ENCODE results near the gene LAYN. TPM values are rescaled to one million over a fixed set of nuclear protein-coding genes. Genes with fewer than 3 reads are reported as not detected.

LAYN gene
- total and polyA plus RNA-seq, 2 donors (not counting 3 experiments of a cell fraction or from before 2014, with no cell fraction given), result 0.92 to 2.2 TPM

DNA sequence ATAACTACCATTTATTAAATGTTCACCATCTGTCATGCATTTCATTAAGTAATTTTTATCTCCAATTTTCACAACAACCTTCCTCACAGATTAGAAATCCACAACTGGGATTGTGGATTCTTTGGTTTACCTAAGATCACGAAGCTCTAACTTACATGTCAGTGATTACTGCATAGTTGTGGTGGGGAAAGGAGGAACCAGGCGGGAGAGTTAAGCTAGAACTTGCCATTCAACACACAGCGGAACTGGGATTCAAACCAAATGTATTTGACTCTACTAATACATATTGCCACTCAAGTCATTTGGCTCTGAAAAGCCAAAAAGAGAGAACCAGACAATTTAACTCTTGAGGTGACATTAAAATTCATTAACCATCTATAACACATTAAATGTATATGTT is 10.4 kb upstream of the LAYN start:
- H3K4me1 ChIP-seq (ENCODE audit: control insufficient read depth, extremely low read depth, insufficient read depth, low read length), result no peaks in the 10 kb centered on the region
- no peak overlapping the region for H3K4me2 ChIP-seq (ENCODE audit: insufficient read depth, low read length)
- no peaks in the 10 kb centered on the region for H3K9me1 ChIP-seq (replicated peaks; ENCODE audit: control insufficient read depth, extremely low read depth, insufficient read depth, low read length)
- H3K9me3 ChIP-seq (replicated peaks; ENCODE audit: control insufficient read depth, insufficient read depth, low read length), result no peaks in the 10 kb centered on the region
- POLR2A ChIA-PET, result no interaction called here
- no peak overlapping the region for H3K27ac ChIP-seq (ENCODE audit: insufficient read depth, low read depth, low read length)
- intact Hi-C loops (cut with micrococcal nuclease) (no loop called here), dilution Hi-C loops (cut with MboI; ENCODE audit: extremely low pct_ligation_motif_present, low sequenced_read_pairs) (no loop called here)
- FAIRE-seq, result no peak
- H3K9ac ChIP-seq (replicated peaks; ENCODE audit: extremely low read depth, insufficient read depth, low read length), result no peak overlapping the region
- DNase-seq (ENCODE audit: low read depth, low spot score), result no peak
- H3K4me3 ChIP-seq (replicated peaks in 1 of 3; ENCODE audit: insufficient read depth in 1 of 3, low read depth in 1 of 3, low read length in 3 of 3), result no peak overlapping the region
- peaks cover 6 to 26% of the 10 kb centered on the region in 2 experiments for H3K27me3 ChIP-seq (ENCODE audit: control insufficient read depth in 2 of 2, insufficient read depth in 2 of 2, low read length in 2 of 2)
- no peaks in the 10 kb centered on the region for H3K36me3 ChIP-seq (ENCODE audit: control insufficient read depth in 2 of 2, extremely low read depth in 1 of 2, insufficient read depth in 2 of 2, low read length in 2 of 2)
- TF ChIP-seq FOS (IDR thresholded peaks at IDR 0.05; ENCODE audit: borderline replicate concordance, insufficient read depth, low read length) (no peak), MYC (IDR thresholded peaks at IDR 0.05; ENCODE audit: low read depth, low read length) (no peak), GATA2 (IDR thresholded peaks at IDR 0.05; ENCODE audit: insufficient read depth, insufficient read length, low read depth, low read length) (no peak), EZH2 (IDR thresholded peaks at IDR 0.05; ENCODE audit: borderline replicate concordance, low read depth, low read length, severe bottlenecking) (no peak)
- TF ChIP-seq, protein P1, sequence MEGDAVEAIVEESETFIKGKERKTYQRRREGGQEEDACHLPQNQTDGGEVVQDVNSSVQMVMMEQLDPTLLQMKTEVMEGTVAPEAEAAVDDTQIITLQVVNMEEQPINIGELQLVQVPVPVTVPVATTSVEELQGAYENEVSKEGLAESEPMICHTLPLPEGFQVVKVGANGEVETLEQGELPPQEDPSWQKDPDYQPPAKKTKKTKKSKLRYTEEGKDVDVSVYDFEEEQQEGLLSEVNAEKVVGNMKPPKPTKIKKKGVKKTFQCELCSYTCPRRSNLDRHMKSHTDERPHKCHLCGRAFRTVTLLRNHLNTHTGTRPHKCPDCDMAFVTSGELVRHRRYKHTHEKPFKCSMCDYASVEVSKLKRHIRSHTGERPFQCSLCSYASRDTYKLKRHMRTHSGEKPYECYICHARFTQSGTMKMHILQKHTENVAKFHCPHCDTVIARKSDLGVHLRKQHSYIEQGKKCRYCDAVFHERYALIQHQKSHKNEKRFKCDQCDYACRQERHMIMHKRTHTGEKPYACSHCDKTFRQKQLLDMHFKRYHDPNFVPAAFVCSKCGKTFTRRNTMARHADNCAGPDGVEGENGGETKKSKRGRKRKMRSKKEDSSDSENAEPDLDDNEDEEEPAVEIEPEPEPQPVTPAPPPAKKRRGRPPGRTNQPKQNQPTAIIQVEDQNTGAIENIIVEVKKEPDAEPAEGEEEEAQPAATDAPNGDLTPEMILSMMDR (IDR thresholded peaks at IDR 0.05; ENCODE audit: extremely low read depth in 1 of 2, insufficient read depth in 1 of 2, low read depth in 1 of 2, low read length in 2 of 2), result no peak
- no TSS peak for BruUV-seq (replicated peaks)
- CTCF ChIA-PET, result no interaction called here
- no peak overlapping the region for H2AFZ ChIP-seq (ENCODE audit: low read depth, low read length)
- no peaks in the 10 kb centered on the region for H4K20me1 ChIP-seq (replicated peaks; ENCODE audit: control insufficient read depth, extremely low read depth, insufficient read depth, low read length)
- H3K79me2 ChIP-seq (ENCODE audit: control insufficient read depth, insufficient read depth, low read length), result no peaks in the 10 kb centered on the region

GRCh38 chr11:111531136-111531535 is 9.4 kb upstream of the LAYN start:
- no peak overlapping the region for H3K4me3 ChIP-seq (replicated peaks in 1 of 3; ENCODE audit: insufficient read depth in 1 of 3, low read depth in 1 of 3, low read length in 3 of 3)
- no peaks in the 10 kb centered on the region for H3K36me3 ChIP-seq (ENCODE audit: control insufficient read depth in 2 of 2, extremely low read depth in 1 of 2, insufficient read depth in 2 of 2, low read length in 2 of 2)
- dilution Hi-C loops (cut with MboI; ENCODE audit: extremely low pct_ligation_motif_present, low sequenced_read_pairs), result no loop called here
- no peaks in the 10 kb centered on the region for H3K9me1 ChIP-seq (replicated peaks; ENCODE audit: control insufficient read depth, extremely low read depth, insufficient read depth, low read length)
- H3K9ac ChIP-seq (replicated peaks; ENCODE audit: extremely low read depth, insufficient read depth, low read length), result no peak overlapping the region
- FAIRE-seq (no peak), DNase-seq (ENCODE audit: low read depth, low spot score) (no peak)
- H4K20me1 ChIP-seq (replicated peaks; ENCODE audit: control insufficient read depth, extremely low read depth, insufficient read depth, low read length), result no peaks in the 10 kb centered on the region
- H3K4me1 ChIP-seq (ENCODE audit: control insufficient read depth, extremely low read depth, insufficient read depth, low read length), result no peaks in the 10 kb centered on the region
- ChIA-PET CTCF (interaction anchor here (1.2 kb wide), 1 partner anchor 340 kb away, joined by 3 read pairs; the partner anchor contains the start of gene ALG9), POLR2A (no interaction called here)
- no peak overlapping the region for H2AFZ ChIP-seq (ENCODE audit: low read depth, low read length)
- no peak overlapping the region for H3K27ac ChIP-seq (ENCODE audit: insufficient read depth, low read depth, low read length)
- TF ChIP-seq, protein P2, sequence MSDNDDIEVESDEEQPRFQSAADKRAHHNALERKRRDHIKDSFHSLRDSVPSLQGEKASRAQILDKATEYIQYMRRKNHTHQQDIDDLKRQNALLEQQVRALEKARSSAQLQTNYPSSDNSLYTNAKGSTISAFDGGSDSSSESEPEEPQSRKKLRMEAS (IDR thresholded peaks at IDR 0.05; ENCODE audit: insufficient read depth, insufficient read length), result no peak
- TF ChIP-seq GATA2 (IDR thresholded peaks at IDR 0.05; ENCODE audit: insufficient read depth, insufficient read length, low read depth, low read length) (no peak), EZH2 (IDR thresholded peaks at IDR 0.05; ENCODE audit: borderline replicate concordance, low read depth, low read length, severe bottlenecking) (no peak), JUN (IDR thresholded peaks at IDR 0.05; ENCODE audit: borderline replicate concordance, insufficient read depth, insufficient read length, low read depth) (no peak), FOS (IDR thresholded peaks at IDR 0.05; ENCODE audit: borderline replicate concordance, insufficient read depth, low read length) (no peak), POLR2AphosphoS5 (IDR thresholded peaks at IDR 0.05; ENCODE audit: insufficient read depth, low read depth, low read length) (no peak), MYC (IDR thresholded peaks at IDR 0.05; ENCODE audit: low read depth, low read length) (no peak), POLR2A (IDR thresholded peaks at IDR 0.05; ENCODE audit: low read depth, low read length) (no peak)
- TF ChIP-seq, protein P1 (IDR thresholded peaks at IDR 0.05; ENCODE audit: extremely low read depth in 1 of 2, insufficient read depth in 1 of 2, low read depth in 1 of 2, low read length in 2 of 2), result no peak
- BruUV-seq (replicated peaks), result no TSS peak
- intact Hi-C loops (cut with micrococcal nuclease), result no loop called here
- H3K9me3 ChIP-seq (replicated peaks; ENCODE audit: control insufficient read depth, insufficient read depth, low read length), result no peaks in the 10 kb centered on the region
- peaks cover 6 to 26% of the 10 kb centered on the region in 2 experiments for H3K27me3 ChIP-seq (ENCODE audit: control insufficient read depth in 2 of 2, insufficient read depth in 2 of 2, low read length in 2 of 2)
- no peak overlapping the region for H3K4me2 ChIP-seq (ENCODE audit: insufficient read depth, low read length)
- H3K79me2 ChIP-seq (ENCODE audit: control insufficient read depth, insufficient read depth, low read length), result no peaks in the 10 kb centered on the region
